GM21529 (cell line): ENCODE results near the gene FASN.

Source experiments
- ATAC-seq: cut with Tn5 transposase; IDR thresholded peaks from one replicate; pipeline ENCODE4 v1.9.1; 2021; ENCODE audit not compliant: unreplicated experiment

Gene FASN

DNA sequence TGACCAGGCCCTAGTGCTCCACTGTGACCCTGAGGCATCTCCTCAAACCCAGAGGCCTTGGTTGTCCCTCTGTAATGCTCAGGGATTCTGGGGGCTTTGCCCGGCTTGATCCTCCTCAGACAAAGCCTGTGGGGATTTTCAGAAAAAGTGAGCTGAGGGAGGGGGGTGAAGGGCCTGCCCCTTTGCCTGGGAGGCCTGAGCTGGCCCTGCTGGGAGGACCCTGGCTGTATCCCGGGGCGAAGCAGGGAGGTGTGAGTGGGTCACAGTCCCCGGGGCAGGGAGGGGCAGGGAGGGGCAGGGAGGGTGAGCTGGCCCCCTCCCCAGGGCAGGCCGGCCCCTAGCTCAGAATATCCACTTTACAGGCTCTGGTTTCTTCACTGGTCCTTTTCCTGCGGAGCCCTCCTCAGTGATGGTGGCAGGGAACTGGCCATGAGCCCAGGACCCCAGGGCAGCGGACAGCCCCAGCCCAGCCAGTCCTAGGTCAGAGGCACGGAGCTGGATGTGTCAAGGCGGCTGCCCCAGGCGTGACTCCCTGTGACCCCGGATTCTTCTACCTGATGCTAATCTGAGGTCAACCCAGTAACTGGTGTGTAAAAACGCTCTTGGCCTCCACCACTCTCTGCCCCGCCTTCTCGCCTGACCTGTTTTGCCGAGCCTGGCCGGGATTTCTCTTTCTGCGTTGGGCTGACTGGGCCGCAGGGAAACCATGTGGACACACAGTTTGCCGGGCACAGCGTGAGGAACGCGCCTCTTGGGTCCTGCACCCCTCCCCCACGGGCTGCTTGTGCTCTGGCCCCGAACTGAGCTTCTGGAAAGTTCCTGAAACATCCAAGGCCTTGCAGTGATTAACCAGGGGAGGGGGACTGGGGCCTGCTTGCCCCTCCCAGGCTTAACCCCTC is 5.8 kb upstream of the FASN start:
- ATAC-seq, result no peak

DNA sequence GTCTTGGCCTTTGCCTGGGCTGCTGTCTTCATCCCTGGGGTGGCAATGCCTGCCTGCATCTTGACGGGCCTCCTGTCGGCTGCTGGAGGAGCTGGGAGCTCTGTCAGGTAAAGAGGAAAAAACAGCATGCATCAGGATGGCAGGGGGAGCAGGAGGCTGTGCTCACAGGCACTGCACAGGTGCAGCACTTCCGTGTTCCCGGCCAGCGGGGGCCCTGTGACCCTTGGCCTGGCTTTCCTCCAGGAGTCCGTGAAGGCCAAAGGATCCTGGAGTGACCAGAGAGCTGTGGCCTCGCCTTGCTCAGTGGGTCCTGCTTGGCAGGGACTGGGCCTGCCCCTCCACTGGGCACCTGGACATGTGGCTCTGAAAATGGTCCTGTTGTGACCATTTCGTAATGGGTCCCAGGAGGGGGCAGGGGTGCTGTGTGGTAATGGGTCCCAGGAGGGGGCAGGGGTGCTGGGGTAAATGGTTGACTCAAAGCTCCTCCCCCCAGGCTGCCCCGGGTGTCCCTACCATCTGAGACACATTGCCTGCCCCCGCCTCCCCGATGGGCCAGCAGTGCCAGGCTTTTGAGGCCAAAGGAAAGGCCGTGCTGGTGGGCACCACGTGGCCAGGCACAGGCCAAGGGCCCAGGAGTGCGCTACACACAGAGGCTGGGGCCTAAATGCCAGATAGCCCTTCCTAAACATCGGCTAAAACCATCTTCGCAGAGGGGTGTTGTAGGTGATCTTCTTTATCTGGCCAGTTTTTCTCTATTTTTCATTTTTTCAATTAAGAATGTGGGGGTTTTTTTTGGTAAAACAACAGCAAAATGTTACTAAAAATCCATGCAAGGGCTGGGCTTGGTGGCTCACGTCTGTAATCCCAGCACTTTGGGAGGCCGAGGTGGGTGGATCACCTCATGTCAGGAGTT is 4.0 kb upstream of the FASN start:
- ATAC-seq, result no peak

DNA sequence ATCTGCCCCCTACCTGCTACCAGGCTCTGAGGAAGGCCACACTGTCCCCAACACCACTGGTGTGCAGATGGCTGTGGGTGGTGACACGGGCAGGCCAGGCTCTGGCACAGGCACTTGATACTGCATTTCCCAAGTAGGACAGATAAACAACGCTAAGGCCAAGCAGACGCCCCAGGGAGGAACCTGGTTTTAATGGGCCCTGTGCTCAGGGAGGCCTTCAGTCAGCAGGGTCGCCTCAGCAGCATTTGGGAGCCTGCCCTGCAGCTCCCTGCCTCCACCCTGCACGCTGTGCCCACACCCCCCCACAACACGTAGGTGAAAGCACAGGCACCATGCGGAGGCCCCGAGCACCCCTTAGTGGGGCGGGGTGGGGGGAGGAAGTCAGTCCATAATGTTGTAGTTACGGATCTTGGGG is 3.3 kb upstream of the FASN start:
- ATAC-seq, result no peak

DNA sequence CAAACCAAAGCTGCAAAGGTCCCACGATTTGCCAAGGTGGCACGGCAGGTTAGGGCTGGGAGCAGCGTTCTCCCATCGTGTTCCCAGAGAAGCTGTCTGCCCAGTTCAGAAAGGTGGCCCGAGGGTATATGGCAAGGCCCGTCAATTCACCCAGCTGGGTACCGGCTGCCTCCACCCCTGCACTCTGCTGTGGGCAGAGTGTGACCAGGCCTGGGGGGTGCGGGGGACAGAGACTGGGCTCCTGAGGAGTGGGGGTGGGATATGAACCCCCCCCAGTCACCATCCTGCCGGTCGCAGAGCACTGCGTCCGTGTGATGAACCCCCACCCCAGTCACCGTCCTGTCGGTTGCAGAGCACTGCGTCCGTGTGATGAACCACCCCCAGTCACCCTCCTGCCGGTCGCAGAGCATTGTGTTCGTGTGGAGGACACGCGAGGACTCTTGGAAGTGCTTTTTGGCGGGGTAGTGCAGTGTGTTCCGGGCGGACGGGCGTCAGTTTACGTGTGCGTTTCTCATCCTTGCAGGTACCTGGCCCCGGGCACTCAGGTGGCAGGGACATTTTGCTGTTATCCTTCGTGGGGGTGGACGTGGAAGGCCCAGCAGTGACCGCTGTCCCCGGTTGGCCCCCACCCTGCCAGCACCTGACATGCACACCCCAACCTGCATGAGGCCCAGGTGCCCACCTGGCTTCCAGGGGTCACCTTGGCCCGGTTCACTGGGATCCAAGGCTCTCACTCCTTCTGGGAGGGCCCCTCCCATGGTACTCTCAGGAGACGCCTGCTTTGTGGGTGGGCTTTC is 2.7 kb upstream of the FASN start:
- no peak for ATAC-seq

DNA sequence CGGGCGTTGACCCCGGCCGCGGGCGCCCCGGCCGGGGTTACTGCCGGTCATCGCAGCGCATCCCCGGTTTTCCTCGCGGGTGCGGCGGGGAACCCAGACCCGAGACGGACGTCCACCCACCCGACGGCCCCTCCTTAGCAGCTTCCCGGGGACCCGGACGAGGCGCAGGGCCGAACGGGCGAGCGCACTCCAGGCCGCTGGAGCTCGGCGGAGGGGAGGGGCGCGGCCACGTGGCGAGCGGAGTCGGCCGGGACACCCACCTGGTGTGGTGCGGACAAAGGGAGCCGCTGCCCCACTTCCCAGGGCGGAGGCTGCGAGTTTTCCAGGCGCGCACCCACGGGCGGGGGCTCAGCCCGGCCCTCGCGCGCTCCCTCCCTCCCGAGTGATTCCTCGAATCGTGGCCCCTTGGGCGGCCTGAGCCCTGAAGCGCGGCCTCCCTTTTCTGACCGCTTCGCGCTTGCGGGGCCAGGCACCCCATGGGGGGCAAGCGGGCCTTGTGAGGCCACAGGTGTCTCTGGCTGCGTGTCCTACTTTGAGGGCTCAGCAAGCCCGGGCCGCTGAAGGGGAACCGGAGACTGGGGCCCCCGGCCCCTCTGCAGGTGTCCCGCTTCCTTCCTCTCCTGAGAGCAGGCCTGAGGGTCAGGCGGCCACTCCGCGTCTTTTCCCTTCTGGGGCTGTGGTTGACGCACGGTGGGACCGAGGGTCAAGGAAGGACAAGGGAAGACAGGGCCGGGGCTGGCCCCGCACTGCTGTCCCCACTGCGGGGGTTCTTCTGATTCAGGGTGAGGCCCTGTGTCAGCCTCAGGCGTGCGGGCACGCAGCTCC is 1.1 kb upstream of the FASN start:
- ATAC-seq, result peak; percentile 5

DNA sequence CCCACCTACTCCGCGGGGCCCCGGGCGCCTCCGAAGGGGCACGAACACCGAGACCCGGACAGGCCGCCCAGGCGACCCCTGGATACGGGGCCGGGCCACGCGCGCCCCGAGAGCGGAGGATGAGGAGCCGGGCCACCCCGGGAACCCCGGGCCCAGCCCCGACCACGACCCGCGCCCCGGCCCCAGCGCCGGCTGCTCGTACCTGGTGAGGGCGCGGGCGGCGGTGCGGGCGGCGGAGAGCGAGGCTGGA is 192 bp downstream of the FASN start:
- ATAC-seq, result no peak

DNA sequence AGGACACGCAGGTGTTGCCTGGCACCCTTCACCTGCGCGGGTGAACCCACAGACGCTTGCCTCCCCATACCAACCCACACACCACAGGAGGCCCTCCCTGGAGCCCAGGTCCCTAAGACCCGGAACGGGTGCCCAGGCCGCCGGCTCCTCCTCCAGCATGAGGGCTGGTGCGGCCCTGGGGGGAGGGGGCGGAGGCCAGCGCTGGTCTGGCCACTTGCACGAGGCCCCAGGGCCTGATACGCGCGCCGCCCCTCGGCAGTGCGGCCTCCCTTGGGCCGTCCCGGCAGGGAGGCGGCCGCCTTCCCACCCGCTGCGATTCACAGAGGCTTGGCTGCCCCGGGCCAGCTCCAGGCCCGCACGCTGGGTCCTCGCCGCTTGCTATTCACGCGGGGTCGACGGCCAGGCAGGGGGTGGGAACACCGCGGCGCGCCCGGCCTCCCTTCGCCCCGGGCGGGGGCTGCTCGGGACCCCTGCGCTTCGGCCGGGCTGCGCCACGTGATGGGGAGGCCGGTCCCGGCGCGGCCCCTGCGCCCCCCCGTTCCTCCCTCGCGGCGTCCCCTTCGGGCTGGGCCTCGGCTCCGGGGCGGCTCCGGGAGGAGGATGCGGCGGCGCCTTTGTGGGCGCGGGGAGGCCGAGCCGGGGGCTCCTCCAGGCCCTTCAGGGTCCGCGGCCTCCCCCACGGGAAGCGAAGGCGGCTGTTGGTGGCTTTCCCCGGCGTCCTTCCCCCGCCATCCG is 685 bp downstream of the FASN start:
- ATAC-seq, result no peak

DNA sequence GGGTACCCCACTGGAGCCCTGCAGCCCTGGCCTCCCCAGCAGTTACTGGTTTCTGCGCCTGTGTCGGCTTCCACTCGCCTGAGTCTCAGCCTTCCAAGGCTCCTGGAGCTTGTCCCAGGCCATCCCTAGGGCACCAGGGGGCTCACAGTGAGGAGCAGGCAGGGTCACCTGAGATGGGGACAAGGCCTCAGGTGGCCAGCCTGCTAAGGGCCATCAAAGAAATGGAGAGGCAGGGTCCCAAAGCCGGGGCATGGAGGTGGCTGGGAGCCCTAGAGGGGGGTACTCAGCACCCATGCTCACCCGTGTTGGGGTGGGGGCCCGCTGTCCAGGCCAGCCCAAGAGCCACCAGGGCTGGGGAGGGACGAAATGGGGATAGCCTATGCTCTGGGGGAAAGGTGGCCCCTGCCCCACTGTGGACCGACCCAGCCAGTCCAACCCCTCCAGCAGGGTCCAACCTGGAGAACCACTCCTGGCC is 1.3 kb downstream of the FASN start:
- ATAC-seq, result no peak

DNA sequence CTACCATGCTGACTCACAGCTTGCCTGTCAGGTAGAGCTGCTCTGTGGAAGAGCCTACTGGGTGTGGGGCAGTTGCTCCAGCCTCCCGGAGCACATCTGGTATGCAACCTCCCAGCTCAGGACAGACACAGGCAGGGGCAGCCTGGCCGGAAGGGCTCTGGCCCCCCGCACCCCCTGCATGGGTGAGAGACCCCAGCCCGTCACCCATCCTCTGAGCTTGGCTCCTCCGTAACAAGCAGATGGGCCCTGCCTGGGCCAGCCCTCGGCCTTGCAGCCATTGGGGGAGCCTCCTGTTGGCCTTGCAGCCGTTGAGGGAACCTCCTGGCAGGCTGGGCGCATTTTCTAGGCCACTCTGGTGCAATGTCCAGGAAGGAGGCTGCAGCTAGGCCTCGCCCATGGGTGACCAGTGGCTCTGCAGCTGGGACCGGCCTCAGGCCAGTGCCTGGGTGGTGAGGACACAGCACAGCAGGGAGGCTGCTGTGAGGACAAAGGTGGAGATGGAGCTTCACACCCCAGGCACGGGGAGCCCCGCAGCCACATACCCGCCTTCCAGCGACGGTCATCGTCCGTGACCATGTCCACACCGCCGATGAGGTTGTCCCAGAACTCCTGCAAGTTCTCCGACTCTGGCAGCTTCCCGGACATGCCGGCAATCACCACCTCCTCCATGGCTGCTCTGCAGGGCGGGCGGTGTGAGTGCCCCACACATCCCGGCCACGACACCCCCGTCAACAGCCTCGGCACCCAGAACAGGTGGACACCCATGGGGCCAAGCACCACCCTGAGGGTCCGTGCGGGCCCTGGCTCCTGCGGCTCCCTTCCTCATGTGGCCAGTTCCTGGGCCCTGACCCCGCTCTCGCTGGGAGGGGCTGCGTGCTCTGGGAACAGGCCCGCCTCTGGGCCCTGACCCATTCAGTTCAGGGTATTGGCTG is 2.0 kb downstream of the FASN start:
- ATAC-seq, result no peak

DNA sequence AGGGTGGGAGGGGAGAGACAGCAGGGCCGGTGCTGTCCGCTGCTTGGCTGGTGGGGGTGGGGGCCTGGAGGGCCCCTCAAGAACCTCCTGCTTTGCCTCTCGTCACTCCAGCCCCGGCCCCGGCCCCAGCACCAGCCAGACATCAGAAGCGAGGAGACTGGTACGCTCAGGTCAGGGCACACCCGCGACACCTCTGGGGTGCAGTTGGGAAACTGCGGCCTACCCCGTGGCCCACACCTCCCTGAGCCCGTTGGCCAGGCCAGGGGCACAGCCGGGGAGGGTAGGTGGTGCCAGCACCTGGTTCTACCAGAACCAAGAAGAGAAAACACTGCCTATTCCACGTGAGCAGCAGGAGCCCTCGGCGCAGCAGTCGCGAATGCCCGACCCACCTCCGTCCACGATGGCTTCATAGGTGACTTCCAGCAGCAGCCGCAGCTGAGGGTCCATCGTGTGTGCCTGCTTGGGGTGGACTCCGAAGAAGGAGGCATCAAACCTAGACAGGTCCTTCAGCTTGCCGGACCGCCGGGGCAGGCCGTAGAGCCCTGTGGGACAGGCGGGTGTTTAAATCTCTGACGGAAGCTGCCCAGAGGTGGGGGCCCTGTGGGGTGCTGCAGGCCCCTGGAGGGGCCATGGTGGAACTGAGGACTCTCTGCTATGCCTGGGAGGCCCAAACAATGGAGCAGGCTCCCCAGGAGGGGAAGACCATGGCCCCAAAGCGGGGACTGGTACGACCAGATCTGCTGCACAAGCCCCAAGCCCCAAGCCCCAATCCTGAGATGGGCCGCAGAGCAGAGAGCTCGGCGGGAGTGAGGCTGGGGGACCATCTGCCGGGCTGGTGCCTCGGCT is 2.9 kb downstream of the FASN start:
- ATAC-seq, result no peak

DNA sequence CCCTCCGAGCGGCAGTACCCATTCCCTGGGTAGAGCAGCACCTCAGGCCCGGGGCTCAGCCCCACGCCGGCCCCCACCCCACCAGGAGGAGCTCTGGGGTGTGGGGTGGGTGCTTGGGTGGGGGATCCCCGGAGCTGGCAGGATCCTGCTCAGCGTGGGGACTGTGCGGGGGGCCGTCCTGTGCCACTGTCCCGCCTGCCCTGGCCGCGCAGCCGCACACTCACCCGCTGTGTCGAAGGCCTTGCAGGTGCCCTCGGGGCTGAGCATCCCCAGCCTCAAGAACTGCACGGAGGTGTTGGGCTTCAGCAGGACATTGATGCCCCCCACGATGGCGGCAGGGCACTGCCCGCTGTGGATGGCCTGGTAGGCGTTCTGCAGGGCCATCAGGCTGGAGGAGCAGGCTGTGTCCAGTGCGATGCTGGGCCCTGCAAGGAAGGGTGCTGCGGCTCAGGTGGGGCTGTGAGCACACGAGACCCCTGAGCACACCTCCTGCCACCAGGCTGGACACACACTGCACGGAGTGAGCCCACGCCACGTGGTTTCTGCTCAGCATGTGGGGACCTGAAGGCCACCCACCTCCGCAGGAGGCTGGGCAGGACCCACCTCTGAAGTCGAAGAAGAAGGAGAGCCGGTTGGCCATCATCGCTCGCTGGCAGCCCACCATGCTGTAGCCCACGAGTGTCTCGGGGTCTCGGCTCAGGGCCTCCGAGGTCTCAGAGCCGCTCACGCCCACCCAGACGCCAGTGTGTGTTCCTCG is 4.9 kb downstream of the FASN start:
- no peak for ATAC-seq

DNA sequence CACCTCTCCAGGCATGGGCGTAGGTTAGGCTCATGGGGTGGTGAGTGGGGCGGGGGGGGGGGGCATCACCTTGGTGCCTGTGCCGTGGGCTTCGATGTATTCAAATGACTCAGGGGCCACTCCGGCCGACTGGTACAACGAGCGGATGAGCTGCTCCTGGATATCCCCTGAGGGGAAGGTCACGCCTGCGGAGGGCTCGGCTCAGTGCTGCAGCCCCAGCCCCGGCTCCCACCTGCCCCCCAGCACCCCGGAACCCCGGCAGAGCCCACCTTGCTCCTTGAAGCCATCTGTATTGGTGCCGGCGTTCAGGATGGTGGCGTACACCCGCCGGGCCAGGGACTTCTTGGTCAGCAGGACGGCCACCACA is 5.4 kb downstream of the FASN start:
- ATAC-seq, result no peak

DNA sequence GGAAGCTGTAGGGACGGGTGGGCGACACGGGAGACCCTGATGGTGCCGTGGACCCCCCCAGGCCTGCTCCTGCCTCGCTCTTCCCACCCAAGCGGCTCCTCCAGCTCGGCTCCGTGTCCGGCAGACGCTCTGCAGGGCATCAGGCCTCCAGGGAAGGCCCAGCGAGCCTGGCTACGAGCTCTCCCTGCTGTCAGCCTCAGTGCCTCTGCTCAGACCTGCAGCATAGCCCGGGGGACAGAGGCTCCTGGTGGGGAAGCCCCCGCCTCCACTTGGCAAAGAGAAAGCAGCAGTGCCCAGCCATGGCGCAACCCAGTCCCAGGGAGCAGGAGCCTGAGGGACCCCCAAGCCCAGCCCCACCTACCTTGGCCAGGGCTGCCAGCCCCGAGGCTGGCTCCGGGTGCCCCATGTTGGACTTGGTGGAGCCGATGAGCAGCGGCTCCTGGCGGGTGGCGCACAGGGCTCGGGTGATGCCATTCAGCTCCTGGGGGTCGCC is 5.9 kb downstream of the FASN start:
- no peak for ATAC-seq

DNA sequence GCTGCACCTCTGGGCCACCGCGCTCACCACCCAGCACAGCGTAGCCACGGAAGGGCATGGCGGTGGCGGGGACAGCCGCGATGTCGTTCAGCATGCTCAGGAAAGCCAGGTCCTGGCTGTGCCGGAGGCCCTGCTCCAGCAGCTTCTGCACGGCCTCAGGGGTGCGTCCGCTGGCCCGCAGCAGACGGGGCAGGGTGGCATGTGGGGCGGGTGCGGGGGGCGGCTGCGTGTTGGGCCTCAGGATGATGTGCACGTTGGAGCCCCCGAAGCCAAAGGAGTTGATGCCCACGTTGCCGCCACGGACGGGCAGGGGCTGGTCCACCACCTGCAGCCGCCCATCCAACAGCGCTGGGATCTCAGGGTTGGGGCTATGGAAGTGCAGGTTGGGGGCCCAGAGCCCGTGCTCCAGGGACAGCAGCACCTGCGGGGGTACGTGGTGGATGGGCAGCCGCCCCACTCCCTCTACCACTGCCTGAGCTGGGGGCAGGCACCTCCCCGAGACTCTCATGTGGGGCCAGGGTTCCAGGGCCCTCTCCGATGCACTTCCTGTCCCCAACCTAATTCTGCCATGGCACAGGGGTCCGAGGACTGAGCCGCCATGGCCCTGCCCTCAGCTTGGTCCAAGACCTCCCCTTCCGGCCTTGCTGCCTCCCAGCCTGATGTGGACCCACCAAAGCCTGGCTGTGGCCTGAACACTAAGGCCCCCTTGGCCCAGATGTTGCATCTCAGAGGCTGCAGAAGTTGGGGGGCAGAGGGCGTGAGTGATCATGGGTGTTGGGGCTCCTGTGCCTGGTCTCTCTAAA is 6.6 kb downstream of the FASN start:
- no peak for ATAC-seq

DNA sequence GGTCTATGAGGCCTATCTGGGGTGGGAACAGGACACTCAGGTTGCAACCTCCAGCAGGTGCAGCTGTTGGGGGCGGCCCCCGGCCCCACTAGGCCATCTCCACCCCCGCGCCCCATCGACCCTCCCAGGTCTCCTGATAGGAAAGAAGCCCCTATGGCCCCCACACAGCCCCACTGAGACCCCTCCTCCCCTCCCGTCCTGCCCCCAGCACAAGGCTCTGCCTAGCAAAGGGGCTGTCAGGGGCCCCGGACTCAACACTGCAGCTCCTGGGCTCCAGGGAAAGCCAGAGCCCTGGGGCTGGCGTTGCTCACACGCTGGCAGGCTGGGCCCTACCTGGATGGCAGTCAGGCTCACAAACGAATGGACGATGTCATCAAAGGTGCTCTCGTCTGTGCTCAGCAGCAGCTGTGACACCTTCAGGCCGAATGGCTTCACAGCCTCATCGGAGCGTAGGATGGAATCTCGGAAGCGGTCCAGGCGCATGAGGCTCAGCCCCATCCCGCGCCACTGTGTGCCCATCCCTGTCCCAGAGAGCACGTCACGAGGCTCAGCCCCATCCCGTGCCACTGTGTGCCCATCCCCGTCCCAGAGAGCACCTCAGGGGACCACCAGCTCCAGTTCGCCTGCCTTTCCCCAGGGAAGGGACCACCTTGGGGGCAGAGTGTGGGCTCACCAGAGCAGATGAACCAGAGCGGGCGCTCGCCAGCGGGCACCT is 7.3 kb downstream of the FASN start:
- no peak for ATAC-seq
